Measurements from ENCODE around the gene FAM13C. TPM values are rescaled to one million over a fixed set of nuclear protein-coding genes. Genes with fewer than 3 reads are reported as not detected.
A peak's percentile ranks its signal among the peaks of the same experiment; 100 is the strongest.

Gene FAM13C
- polyA plus RNA-seq, 1 donor from 2014 or later: 89.3 TPM

DNA sequence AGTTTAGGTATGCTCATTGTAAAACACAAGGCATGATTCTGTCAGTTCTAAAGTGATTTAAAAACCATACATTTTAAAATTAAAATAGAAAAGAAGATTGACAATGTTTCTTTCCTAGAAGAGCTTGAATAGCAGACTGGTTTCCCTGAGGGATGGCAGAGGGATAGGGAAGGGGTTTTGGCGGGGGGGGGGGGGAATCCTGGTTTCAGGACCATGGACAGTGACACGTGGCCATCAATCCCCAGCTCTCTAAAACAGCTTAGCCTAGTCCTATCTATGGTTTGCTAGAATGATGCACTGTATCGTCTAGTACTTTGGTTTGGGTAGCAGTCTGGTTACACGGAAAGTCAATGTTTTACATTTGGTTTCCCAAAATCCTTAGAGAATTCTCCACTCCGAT lies 97.2 kb downstream of the FAM13C start:
- peak overlapping the region; percentile 76 for H3K27ac ChIP-seq (ENCODE audit: low read length)
- no peaks in the 10 kb centered on the region for H3F3A ChIP-seq (ENCODE audit: insufficient read depth, low read length, poor library complexity, severe bottlenecking)
- no peak overlapping the region for H3K4me3 ChIP-seq (ENCODE audit: low read length)
- H3K79me2 ChIP-seq (replicated peaks; ENCODE audit: insufficient read depth, low read length): peaks cover 6% of the 10 kb centered on the region
- TF ChIP-seq MXI1 (conservative IDR thresholded peaks at IDR 0.05; ENCODE audit: poor library complexity, severe bottlenecking) (no peak), RAD21 (conservative IDR thresholded peaks at IDR 0.05) (no peak), TAF1 (IDR thresholded peaks at IDR 0.05; ENCODE audit: low read depth) (no peak)
- TF ChIP-seq, protein P1, sequence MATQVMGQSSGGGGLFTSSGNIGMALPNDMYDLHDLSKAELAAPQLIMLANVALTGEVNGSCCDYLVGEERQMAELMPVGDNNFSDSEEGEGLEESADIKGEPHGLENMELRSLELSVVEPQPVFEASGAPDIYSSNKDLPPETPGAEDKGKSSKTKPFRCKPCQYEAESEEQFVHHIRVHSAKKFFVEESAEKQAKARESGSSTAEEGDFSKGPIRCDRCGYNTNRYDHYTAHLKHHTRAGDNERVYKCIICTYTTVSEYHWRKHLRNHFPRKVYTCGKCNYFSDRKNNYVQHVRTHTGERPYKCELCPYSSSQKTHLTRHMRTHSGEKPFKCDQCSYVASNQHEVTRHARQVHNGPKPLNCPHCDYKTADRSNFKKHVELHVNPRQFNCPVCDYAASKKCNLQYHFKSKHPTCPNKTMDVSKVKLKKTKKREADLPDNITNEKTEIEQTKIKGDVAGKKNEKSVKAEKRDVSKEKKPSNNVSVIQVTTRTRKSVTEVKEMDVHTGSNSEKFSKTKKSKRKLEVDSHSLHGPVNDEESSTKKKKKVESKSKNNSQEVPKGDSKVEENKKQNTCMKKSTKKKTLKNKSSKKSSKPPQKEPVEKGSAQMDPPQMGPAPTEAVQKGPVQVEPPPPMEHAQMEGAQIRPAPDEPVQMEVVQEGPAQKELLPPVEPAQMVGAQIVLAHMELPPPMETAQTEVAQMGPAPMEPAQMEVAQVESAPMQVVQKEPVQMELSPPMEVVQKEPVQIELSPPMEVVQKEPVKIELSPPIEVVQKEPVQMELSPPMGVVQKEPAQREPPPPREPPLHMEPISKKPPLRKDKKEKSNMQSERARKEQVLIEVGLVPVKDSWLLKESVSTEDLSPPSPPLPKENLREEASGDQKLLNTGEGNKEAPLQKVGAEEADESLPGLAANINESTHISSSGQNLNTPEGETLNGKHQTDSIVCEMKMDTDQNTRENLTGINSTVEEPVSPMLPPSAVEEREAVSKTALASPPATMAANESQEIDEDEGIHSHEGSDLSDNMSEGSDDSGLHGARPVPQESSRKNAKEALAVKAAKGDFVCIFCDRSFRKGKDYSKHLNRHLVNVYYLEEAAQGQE (IDR thresholded peaks at IDR 0.05; ENCODE audit: borderline replicate concordance): no peak
- TF ChIP-seq, protein P2, sequence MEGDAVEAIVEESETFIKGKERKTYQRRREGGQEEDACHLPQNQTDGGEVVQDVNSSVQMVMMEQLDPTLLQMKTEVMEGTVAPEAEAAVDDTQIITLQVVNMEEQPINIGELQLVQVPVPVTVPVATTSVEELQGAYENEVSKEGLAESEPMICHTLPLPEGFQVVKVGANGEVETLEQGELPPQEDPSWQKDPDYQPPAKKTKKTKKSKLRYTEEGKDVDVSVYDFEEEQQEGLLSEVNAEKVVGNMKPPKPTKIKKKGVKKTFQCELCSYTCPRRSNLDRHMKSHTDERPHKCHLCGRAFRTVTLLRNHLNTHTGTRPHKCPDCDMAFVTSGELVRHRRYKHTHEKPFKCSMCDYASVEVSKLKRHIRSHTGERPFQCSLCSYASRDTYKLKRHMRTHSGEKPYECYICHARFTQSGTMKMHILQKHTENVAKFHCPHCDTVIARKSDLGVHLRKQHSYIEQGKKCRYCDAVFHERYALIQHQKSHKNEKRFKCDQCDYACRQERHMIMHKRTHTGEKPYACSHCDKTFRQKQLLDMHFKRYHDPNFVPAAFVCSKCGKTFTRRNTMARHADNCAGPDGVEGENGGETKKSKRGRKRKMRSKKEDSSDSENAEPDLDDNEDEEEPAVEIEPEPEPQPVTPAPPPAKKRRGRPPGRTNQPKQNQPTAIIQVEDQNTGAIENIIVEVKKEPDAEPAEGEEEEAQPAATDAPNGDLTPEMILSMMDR (IDR thresholded peaks at IDR 0.05; ENCODE audit: poor library complexity, severe bottlenecking): no peak
- H3K9me3 ChIP-seq (ENCODE audit: low read length): no peaks in the 10 kb centered on the region
- no peak overlapping the region for H2AFZ ChIP-seq (ENCODE audit: low read depth, low read length)
- H3K4me2 ChIP-seq (ENCODE audit: low read length): no peak overlapping the region
- peaks cover 41% of the 10 kb centered on the region for H3K36me3 ChIP-seq (ENCODE audit: insufficient read depth, low read length)
- H3K9me2 ChIP-seq (ENCODE audit: insufficient read depth, low read length): no peaks in the 10 kb centered on the region
- H4K20me1 ChIP-seq (ENCODE audit: insufficient read depth): no peaks in the 10 kb centered on the region
- H3K9ac ChIP-seq (ENCODE audit: low read length): no peak overlapping the region
- H3K27me3 ChIP-seq (ENCODE audit: insufficient read depth, low read depth, low read length): no peaks in the 10 kb centered on the region

DNA sequence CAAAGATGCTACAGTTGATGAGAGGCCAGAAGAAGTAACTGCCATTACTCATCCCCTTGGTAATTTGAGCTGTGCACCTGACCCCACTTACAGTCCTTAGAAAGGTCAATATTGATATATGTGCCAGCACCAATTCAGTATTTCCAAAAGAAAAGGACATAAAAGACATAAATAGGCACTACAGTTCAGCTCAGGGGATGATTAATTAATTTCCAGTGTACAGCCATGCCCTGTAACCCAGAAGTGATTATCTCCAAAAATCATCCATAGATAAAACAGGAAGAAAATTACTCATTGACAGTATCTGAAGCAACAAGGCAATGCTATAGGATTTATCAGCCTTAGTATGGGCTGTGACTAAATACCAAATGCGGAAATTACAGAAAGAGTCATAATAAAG lies 103.5 kb downstream of the FAM13C start:
- Histone ChIP-seq H3K9ac (ENCODE audit: low read length) (no peak overlapping the region), H3K79me2 (replicated peaks; ENCODE audit: insufficient read depth, low read length) (peaks cover 3% of the 10 kb centered on the region), H3F3A (ENCODE audit: insufficient read depth, low read length, poor library complexity, severe bottlenecking) (peaks cover 1% of the 10 kb centered on the region), H3K27me3 (ENCODE audit: insufficient read depth, low read depth, low read length) (no peaks in the 10 kb centered on the region), H3K4me3 (ENCODE audit: low read length) (no peak overlapping the region), H2AFZ (ENCODE audit: low read depth, low read length) (no peak overlapping the region), H4K20me1 (ENCODE audit: insufficient read depth) (no peaks in the 10 kb centered on the region), H3K4me2 (ENCODE audit: low read length) (no peak overlapping the region), H3K36me3 (ENCODE audit: insufficient read depth, low read length) (peaks cover 13% of the 10 kb centered on the region), H3K9me2 (ENCODE audit: insufficient read depth, low read length) (no peaks in the 10 kb centered on the region), H3K27ac (ENCODE audit: low read length) (no peak overlapping the region), H3K9me3 (ENCODE audit: low read length) (no peaks in the 10 kb centered on the region)
- TF ChIP-seq POLR2AphosphoS5 (IDR thresholded peaks at IDR 0.05) (no peak), EZH2 (IDR thresholded peaks at IDR 0.05; ENCODE audit: borderline replicate concordance, insufficient read depth, low read length, poor library complexity, severe bottlenecking) (no peak), MXI1 (conservative IDR thresholded peaks at IDR 0.05; ENCODE audit: poor library complexity, severe bottlenecking) (no peak), RAD21 (conservative IDR thresholded peaks at IDR 0.05) (no peak), EP300 (conservative IDR thresholded peaks at IDR 0.05; ENCODE audit: poor library complexity, severe bottlenecking) (no peak), TAF1 (IDR thresholded peaks at IDR 0.05; ENCODE audit: low read depth) (no peak), SMC3 (conservative IDR thresholded peaks at IDR 0.05; ENCODE audit: poor library complexity) (no peak)
- TF ChIP-seq, protein P1 (IDR thresholded peaks at IDR 0.05; ENCODE audit: borderline replicate concordance): no peak
- TF ChIP-seq, protein P2 (IDR thresholded peaks at IDR 0.05; ENCODE audit: poor library complexity, severe bottlenecking): no peak

Data from neural cell (in vitro differentiated cells).